NCI-H510A treated with DMSO at 0.1 percent for 48 hours (cell line): Measurements from ENCODE around the gene C1orf53.
"Not testable (repeated sequence)": the region's sequence is repeated elsewhere in the genome, so short reads cannot be mapped to it uniquely, and the experiment has no call there.

Experiments used
- DNase-seq: peaks from one replicate; lab custom pipeline; 2025; lab: John Stamatoyannopoulos, UW

Gene C1orf53

DNA sequence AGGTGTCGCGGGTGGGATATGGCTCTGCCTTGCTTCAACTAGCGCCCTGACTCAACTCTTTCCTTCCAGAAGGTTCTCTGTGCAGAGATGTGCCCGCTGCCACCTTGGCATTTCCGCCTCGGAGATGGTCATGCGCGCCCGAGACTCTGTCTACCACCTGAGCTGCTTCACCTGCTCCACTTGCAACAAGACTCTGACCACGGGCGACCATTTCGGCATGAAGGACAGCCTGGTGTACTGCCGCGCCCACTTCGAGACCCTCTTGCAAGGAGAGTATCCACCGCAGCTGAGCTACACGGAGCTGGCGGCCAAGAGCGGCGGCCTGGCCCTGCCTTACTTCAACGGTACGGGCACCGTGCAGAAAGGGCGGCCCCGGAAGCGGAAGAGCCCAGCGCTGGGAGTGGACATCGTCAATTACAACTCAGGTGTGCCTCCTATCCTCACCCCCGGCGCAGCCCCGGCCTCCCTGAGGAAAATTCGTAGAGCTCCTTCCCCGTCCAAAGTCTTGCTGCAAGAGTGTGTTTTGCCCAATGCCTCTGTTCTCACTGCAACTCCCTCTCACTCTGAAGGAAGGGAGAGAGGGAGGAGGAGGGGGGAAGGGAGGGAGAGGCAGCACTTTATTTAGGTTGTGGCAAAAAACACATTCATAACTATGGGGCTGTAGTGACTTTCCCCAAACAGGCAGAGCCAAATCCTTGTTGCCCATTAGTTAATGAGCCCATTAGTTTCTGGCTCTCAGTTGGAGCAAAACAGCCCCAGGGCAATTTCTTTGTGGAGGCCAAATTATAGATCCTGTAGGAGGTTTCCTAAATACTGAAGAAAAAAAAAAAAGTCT lies 19.0 kb downstream of the C1orf53 start:
- no peak for DNase-seq

DNA sequence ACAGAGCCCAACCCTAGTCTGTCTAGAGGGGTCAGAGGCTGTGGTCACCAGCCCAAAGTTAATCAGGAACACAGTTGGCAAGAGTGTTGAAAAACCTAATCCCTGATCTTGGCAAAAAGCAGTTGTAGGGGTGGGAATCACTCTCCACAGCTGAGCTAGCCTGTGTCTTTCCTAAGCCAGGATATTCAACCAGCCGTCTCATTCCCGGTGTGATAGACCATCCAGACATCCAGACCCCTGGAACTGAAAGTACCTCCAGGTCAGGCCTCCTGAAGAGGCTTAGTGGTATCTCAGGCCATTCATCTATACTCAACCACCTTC lies 19.6 kb downstream of the C1orf53 start:
- DNase-seq: no peak

DNA sequence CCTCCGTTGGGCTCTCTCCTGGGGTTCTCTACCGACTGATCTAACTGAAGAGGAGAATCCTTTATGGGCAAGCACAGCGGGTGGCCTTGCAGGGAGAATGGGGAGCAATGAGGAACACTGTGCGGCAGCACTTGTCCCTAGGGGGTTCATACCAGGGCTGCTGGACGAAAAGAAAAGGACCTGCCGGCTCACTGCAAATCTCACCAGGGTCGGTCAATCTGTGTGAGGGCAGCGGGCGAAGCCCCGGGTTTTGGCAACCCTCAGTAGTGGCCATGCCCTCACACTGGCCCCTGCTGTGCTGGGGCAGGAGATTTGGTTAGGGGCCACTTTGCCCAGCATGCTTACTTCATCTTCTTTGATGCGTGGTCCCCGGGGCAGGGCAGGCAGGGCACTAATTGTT lies 20.6 kb downstream of the C1orf53 start:
- DNase-seq: no peak

DNA sequence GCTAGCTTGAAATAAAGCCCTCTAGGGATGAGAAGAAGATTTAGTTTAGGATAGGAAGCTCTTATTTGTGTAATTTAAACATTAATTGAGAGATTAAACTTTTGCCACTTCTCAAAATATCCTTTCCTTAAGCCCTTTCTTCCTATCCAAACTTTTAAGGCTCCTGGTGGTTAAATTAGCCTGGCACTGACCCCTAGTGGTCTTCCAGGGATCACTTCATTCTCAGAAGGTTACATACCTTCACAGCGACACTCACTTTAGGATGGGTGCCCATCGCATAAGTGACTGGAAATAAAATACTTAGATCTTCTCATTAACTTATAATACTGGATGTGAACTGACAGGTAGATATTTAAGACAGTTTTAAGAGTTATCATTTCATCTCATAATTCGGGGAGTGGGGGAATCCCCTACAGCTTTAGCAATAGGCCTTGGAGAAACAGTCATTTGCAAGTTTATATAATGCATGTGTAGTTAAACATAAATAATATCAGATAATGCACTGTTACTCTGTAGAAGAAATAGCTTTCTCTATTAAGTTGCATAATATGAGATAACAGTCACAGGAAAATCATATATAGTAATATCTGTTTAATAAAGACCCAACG lies 22.2 kb downstream of the C1orf53 start:
- DNase-seq: peak; percentile 38

DNA sequence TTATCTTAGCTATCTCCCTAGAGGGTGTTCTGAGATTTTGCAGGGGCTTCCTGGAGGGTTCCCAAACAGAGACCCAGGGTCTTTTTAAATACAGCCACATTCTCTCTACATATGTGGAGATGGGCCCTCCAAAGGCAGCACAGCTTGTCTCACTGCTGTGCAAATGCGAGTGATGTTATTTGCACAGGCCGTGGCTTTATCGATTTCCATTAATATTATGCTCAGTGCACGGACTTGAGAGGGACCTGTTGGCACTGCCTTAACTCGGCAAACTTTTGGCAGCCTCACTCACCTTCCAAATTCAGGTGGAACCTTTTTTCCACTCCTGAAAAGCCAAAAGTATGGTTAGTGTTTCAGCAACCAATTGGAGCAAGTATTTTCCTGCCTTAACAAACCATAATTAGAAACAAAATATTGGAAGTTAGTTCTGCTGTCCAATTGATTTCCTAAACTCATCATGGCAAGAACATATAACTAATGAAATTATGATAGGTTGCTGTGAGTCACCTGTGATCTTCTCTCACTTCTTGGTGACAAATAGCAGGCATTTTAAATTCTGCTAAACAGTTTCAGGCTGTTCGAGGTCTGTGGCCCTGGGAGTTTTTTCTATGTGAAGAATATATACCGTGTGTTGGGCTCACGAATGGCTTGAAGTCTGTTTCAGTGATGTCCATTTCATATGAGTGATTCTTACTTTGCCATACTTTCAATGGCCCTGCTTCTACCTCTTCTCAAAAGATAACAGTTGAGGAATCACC lies 25.7 kb downstream of the C1orf53 start:
- DNase-seq: no peak

DNA sequence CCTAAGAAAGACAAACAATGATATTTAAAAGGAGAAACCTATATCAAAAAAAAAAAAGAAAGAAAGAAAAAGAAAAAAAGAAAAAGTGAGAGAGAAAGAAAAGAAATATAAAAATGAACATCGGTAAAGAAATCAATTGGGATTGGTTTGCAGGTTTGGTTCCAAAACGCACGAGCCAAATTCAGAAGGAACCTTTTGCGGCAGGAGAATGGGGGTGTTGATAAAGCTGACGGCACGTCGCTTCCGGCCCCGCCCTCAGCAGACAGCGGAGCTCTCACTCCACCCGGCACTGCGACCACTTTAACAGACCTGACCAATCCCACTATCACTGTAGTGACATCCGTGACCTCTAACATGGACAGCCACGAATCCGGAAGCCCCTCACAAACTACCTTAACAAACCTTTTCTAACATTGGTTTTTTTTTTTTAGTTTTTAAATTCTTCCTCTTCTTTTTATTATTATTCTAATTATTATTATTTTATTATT lies 26.5 kb downstream of the C1orf53 start:
- no peak for DNase-seq

DNA sequence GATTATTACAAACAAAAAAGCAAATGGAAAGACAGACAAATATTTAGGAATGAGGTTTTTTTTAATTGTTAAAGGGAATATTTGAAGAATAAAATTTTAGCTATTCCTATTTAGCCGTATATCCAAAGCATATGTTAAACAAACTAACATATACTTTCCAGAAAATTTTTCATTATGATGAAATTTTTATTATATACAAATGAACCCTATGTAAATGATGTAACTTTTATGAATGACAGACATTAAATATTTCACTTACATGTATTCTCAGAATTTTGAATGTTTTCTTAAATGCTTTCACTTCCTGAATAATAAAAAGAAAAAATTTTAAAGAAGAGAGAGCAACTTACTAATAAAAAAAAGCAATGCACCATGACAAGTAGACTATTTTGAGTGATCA lies 30.6 kb downstream of the C1orf53 start:
- DNase-seq: no peak

DNA sequence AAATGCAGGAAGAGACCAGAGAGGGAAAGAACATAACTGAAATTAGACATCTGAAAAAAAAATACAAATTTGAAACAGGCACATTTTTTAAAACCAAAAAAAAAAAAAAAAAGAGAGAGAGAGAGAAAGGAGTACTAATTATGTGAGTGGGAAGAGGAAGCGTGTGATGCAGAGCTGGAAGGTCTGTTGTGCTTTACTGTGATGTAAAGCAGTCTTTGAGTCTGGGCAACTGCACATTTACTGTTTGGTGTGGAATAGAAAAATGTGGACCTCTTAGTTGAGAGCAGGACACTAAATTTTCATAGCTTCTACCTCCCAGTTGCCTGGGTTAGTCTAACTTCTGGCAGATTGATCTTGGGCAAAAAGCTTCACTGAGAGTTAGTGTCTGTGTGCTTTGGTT lies 31.2 kb downstream of the C1orf53 start:
- DNase-seq: no peak

DNA sequence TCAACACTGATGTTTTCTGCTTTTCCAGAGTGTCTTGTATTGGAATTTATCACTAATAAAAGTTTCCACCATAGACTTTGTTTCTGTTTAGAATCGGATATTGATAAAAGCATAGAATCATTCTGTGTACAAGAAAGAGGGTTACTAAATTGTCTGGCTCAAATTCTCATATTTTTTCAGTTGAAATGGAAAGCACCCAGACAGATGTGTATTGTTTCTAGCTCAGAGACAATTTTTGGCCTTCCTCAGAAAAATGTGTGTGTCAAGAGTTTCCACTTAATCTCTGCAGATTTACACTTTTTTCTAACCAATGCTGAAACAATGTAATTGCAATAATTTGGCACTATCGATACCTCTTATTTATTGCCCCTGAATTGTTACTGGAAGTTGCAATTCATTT lies 35.0 kb downstream of the C1orf53 start:
- DNase-seq: no peak

DNA sequence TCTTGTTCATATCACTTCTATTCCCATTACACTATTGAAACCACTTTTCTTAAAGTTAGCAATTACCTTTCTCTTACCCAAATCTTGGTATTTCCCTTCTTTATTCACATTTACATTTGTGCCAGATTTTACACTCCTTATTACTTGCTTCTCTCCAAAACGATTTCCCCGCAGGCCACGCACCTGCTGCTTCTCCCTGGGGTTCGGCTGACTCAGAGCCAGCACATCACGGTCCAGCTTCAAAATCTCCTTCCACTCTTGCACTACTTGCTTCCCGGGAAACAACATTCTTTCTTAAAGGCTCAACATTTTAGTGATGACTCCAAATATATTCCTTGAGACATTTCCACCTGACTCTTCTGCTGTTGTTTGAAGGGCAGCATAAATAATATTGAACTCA lies 35.5 kb downstream of the C1orf53 start:
- DNase-seq: no peak

DNA sequence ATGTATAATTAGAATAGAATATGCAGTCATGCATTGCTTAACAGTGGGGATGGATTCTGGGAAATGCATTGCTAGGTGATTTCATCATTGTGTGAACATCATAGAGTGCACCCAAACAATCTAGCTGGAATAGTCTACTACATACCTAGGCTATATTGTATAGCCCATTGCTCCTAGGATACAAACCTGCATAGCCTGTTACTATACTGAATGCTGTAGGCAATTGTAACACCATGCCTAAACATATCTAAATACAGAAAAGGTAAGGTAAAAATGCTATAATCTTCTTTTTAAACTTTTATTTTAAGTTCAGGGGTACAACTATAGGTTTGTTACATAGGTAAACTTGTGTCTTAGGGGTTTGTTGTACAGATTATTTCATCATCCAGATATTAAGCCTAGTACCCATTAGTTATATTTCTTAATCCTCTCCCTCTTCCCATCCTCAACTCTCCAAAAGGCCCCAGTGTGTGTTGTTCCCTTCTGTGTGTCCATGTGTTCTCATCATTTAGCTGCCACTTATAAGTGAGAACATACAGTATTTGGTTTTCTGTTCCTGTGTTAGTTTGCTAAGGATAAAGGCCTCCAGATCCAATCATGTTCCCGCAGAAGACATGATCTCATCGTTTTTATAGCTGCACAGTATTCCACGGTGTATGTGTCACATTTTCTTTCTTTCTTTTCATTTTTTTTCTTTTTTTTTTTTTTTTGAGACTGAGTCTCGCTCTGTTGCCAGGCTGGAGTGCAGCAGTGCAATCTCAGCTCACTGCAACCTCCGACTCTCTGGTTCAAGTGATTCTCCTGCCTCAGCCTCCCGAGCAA lies 36.9 kb downstream of the C1orf53 start:
- not testable (repeated sequence) for DNase-seq

DNA sequence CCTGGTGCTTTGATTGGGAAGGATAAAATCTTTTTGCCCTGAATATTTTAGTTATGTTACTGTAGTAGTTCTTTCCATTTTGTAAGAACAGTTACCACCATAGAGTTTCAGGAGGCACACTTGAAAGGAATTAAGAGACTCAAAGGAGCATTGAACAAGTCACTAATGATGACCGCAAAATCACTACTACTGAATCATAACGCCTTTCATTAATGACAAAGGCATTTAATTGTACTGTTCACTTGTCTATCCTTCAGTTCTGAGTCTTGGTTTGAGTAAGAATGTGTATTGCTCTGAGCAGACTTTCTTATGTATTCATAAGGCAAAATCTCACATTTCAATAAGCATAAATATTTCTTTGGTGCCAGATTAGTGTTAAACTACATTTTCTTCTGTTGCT lies 39.6 kb downstream of the C1orf53 start:
- DNase-seq: no peak

DNA sequence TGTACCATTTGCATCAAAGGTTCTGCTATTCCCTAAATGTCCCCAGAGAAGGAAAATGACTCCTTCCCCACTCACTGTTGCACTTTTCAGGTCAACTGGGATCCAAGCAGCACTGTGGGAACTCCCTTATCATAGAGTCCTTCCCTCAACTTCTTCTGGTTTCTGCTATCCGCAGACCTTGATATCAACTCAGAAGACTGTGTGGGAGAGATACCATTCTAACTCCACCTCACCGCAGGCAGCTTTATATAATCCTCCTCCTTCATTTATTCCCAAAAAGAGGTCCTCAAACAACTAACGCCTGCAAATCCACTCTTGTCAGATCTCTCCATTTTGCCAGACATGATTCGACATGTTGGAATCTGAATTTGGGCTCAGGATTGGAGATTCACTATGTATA lies 42.1 kb downstream of the C1orf53 start:
- DNase-seq: no peak

DNA sequence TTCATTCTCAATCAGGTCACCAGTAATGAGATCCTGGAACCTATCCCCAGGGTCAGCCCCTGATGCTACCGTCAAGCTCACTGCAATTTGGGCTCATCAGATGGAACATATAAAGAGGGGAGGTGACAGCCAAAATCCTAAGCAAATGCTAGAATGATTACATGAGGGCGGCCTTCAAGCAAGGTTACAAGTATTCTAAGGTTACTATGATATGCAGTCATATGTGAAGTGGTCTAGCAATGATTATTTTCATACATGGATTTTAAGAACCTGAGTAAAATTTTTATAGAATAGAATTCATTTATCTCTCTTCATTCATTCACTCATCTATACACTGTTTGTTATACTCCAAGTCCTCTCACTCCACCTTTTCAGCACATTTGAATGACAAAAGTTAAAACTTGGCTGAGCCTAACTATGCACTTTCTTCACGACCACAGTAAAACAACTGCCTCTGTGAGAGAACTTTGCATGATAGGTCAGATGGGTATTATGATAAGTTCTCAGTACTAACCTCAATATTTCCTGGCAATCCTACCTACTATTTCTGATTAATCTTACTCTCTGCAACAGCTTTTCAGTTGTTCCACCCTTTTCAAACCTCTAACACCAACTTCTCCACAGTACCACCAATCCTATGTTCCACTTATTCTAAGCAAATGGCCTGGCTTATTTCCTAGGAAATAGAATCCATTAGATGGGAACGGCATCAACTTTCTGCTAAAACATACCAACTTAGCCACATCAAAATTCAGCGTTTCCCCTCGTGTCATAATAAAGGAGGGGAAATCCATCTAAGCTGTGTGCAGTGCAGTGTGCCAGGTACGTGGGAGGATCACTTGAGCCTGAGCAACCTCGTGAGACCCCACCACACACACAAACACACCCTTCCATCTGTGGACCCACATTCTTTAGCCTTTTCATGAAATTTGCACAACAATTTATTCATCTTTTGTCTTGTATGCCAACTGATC lies 46.8 kb downstream of the C1orf53 start:
- DNase-seq: no peak

DNA sequence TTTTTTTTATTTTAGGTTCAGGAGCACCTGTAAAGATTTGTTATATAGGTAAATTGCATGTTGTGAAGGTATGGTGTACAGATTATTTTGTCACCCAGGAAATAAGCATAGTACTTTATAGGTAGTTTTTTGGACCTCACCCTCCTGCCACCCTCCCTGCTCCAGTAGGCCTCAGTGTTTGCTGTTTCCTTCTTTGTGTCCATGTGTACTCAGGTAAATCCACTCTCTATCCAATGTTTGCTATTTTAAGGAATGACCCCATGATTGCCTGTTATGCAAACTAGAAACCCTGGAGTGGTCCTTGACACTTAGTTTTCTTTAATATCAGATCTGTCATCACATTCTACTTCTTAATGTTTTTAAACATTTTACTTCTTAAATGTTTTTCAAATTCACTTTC lies 48.7 kb downstream of the C1orf53 start:
- peak; percentile 22 for DNase-seq

DNA sequence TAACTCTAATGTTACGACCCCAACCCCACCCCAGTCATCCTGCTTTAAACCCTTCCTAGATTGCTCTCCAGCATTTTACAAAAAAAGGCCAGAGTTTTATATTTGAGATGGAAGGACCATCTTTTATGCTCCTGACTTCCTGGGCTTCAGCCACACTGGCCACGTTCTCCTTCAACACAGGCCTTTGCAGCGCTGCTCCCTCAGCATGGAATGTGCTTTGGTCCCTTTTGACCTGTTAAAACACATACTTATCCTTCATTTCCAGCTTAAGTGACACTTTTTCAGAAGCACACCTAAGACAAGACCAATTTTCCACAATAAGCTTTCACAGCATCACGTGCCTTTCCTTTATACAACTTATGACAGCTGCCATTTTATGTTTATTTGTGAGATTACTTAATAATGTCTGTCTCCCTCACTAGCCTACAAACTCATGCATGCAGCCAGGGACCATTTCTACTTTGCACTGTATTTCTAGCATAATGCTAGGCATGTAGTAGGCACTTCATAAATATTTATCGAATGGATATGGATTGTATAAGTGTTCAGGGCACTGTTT lies 49.3 kb downstream of the C1orf53 start:
- no peak for DNase-seq

DNA sequence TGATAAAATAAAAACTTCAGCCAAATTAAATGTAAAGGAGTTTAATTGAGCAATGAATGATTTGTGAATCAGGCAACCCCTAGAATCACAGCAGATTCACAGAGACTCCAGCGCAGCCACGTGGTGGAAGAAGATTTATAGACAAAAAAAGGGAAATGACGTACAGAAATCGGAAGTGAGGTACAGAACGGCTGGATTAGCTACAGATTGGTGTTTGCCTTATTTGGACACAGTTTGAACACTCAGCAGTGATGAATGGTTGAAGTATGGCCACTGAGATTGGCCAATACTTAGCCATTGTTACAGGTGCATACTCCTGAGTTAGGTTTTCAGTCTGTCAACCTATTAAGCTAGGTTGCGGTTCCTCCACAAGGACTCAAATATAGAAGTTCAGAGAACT lies 51.0 kb downstream of the C1orf53 start:
- not testable (repeated sequence) for DNase-seq

DNA sequence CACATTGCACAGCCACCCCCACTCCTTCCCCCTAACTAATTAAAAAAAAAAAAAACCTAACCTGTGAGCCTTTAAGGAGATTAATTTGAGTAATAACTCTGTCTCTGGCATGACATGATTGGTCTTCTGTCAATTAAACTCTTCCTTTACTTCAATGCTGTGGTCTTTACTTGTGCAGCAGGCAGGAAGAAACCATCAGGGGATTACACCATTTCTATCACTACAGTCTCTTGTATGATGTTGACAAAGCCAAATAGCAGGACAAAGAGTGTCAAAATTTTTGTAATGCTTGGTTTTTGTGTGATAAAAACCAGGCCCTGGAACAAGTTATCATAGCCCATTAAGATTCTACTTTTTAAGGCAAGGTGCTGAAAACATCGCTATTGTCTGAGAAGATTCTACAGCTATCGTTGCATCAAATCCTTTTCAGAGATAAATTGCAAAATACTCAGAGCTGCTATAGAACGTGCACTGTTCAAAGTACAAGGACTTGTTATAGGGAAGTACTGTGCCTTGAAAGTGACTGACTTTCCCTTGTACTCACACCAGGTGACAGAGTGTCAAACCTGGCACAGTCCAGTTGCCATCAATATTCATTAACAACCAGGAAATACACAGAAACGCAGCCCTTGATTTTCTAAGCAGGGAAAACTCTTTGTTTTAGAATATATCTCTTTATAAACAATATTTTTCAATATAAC lies 52.4 kb downstream of the C1orf53 start:
- DNase-seq: no peak

DNA sequence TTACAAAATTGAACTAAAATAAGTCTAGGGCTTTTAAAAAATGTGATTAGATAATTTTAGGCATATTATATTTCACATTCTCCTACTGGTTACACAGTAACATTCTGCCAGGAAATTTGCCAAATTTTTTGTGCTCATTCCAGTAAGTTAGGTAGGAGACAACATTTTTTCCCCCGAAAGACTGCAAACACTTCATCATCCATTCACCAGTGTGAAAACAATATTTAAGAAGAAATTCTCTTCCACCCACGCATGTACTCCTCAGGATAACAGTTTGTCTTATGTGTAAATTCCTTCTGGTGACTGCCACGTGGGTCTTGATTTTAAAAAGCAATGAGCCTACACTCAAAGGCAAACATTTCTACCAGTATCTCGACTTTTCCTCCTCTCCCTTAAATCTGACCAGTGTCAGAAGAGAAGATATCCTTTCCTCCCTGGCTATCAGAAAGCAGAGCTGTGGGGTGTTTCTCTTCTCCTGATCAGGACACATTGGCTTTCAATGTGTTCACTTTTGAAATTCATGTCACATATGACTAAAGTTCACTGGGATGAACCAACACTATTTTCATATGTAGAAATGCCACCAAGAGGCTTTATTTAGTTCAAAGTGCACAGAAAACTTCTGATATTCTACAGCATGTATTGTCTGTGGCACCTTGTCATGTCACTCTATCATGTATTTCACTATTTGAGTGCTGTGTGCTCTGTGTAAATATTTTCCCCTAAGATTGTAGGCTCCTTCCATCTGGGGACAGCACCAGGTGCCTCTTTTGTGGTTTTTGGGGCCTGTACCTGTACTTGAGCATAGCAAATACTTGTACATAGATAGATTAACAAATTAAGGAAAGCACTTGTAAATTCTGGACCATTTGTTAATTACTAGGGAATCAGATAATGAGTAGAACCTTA lies 53.3 kb downstream of the C1orf53 start:
- no peak for DNase-seq
